Measurements from ENCODE around the gene CD2BP2. TPM values are rescaled to one million over a fixed set of nuclear protein-coding genes. Genes with fewer than 3 reads are reported as not detected.

CD2BP2 gene
- total and polyA plus RNA-seq, 2 of the 8 experiments (the other 6 are each of a cell fraction or from before 2014, with no cell fraction given) = 22.4 to 55.3 TPM

GRCh38 chr16:30349675-30350074 lies 5.4 kb downstream of the CD2BP2 start:
- 93% methylated on average over 2 of the region's 3 CpGs; no CpG with 5 or more reads in 1 of the 2 experiments for WGBS, 2 experiments (ENCODE audit: extremely low coverage in 1 of 2, insufficient coverage in 1 of 2, insufficient read length in 1 of 2, insufficient replicate concordance in 2 of 2, low coverage in 1 of 2, low lambda C conversion rate in 2 of 2, missing lambda C conversion rate in 1 of 2)
- Histone ChIP-seq H3K36me3 (ENCODE audit: control insufficient read depth in 2 of 4, insufficient read depth in 4 of 4, low read length in 3 of 4) (peaks cover 11 to 37% (median 30%) of the 10 kb centered on the region in 4 experiments), H2BK120ac (replicated peaks; ENCODE audit: low read depth, low read length) (no peak overlapping the region), H3K14ac (ENCODE audit: insufficient read length) (no peak overlapping the region), H3K4me3 (ENCODE audit: extremely low read depth in 1 of 4, insufficient read depth in 2 of 4, low read depth in 3 of 4, low read length in 4 of 4) (no peak overlapping the region), H2BK20ac (ENCODE audit: low read length) (no peak overlapping the region), H2BK5ac (ENCODE audit: low read depth, low read length) (no peak overlapping the region), H2BK12ac (ENCODE audit: low read depth, low read length) (no peak overlapping the region), H4K8ac (ENCODE audit: extremely low read depth, insufficient read depth, low read length) (no peak overlapping the region), H3K9me3 (ENCODE audit: insufficient read depth in 2 of 2, low read depth in 1 of 2, low read length in 1 of 2) (no peaks in the 10 kb centered on the region), H4K91ac (replicated peaks; ENCODE audit: insufficient read length, low read length) (no peak overlapping the region), H3K79me1 (ENCODE audit: low read depth, low read length) (no peaks in the 10 kb centered on the region; the same call in 1 of the 2 replicates), H3K9ac (replicated peaks in 1 of 4; ENCODE audit: extremely low read depth in 1 of 4, low read depth in 3 of 4, low read length in 3 of 4) (no peak overlapping the region), H2BK15ac (ENCODE audit: low read length) (no peak overlapping the region), H2AK5ac (ENCODE audit: low read depth, low read length) (no peak overlapping the region), H3K23ac (ENCODE audit: insufficient read length) (no peak overlapping the region), H3K23me2 (ENCODE audit: low read depth, low read length) (peaks cover 3% of the 10 kb centered on the region; the same call in 1 of the 2 replicates), H3K27ac (ENCODE audit: low read depth, low read length) (no peak overlapping the region), H2AFZ (ENCODE audit: low read length) (no peak overlapping the region), H3K4me1 (replicated peaks in 1 of 4; ENCODE audit: control insufficient read depth in 3 of 4, insufficient read depth in 4 of 4, low read length in 3 of 4) (peaks cover 0 to 6% (median 2%) of the 10 kb centered on the region in 4 experiments; a peak in 4 of 7 replicates), H3K27me3 (replicated peaks in 1 of 4; ENCODE audit: control insufficient read depth in 3 of 4, extremely low read depth in 1 of 4, insufficient read depth in 3 of 4, low read length in 3 of 4) (no peaks in the 10 kb centered on the region), H3K56ac (replicated peaks; ENCODE audit: insufficient read length, low read depth, low read length) (no peak overlapping the region), H4K20me1 (replicated peaks in 1 of 2; ENCODE audit: control insufficient read depth in 1 of 2, insufficient read depth in 2 of 2, low read length in 2 of 2) (peaks cover 0 to 3% of the 10 kb centered on the region in 2 experiments), H4K5ac (ENCODE audit: insufficient read length, low read depth, low read length) (no peak overlapping the region), H3K4me2 (ENCODE audit: insufficient read depth in 1 of 2, low read depth in 2 of 2, low read length in 2 of 2) (no peak overlapping the region), H3K18ac (ENCODE audit: extremely low read depth, low read length) (no peak overlapping the region), H3K79me2 (ENCODE audit: control insufficient read depth in 1 of 2, insufficient read depth in 2 of 2, low read length in 2 of 2) (peaks cover 0 to 12% of the 10 kb centered on the region in 2 experiments; a peak in 2 of 4 replicates), H3K4ac (replicated peaks; ENCODE audit: insufficient read length, low read depth, low read length) (no peak overlapping the region)
- DNase-seq (ENCODE audit: low read depth in 1 of 2, low spot score in 2 of 2) (no peak), FAIRE-seq (no peak)
- ChIA-PET POLR2A (ENCODE audit: partially characterized antibody) (interaction anchor here (0.7 to 1.1 kb wide), 2 partner anchors 8 to 33 kb away, joined by 3 to 4 read pairs; partner anchors contain the start of gene SEPTIN1), CTCF (ENCODE audit: partially characterized antibody) (no interaction called here)
- no peak for TF ChIP-seq TEAD4 (IDR thresholded peaks at IDR 0.05; ENCODE audit: low read depth, low read length)
- TF ChIP-seq ZNF274 (IDR thresholded peaks at IDR 0.05; ENCODE audit: borderline replicate concordance, extremely low read depth, low read length) = no peak
- TF ChIP-seq GTF2F1 (IDR thresholded peaks at IDR 0.05; ENCODE audit: borderline replicate concordance, low read depth, low read length) = no peak
- no peak for TF ChIP-seq SUZ12 (IDR thresholded peaks at IDR 0.05; ENCODE audit: low read length)
- TF ChIP-seq USF2 (IDR thresholded peaks at IDR 0.05; ENCODE audit: low read length) = no peak
- TF ChIP-seq EGR1 (IDR thresholded peaks at IDR 0.05; ENCODE audit: borderline replicate concordance, low read depth, low read length) = no peak
- TF ChIP-seq TAF7 (optimal IDR thresholded peaks at IDR 0.05; ENCODE audit: borderline replicate concordance, low read depth, low read length) = no peak
- TF ChIP-seq EP300 (IDR thresholded peaks at IDR 0.05; ENCODE audit: borderline replicate concordance in 1 of 2, low read depth in 2 of 2, low read length in 2 of 2) = no peak
- no peak for TF ChIP-seq PHF8 (conservative IDR thresholded peaks at IDR 0.05; ENCODE audit: low read depth, low read length)
- no peak for TF ChIP-seq POLR2A (IDR thresholded peaks at IDR 0.05; ENCODE audit: control extremely low read depth in 1 of 2, low read depth in 2 of 2, low read length in 2 of 2)
- TF ChIP-seq TCF12 (IDR thresholded peaks at IDR 0.05; ENCODE audit: low read depth, low read length) = no peak

All from H1 (cell line).